HG03025 (cell line): Measurements from ENCODE around the gene GAGE13.
"Not testable (repeated sequence)": the region's sequence is repeated elsewhere in the genome, so short reads cannot be mapped to it uniquely, and the experiment has no call there.

Experiments
- ATAC-seq: cut with Tn5 transposase; IDR thresholded peaks from one replicate; pipeline ENCODE4 v1.9.1; 2021; ENCODE audit warnings: mild to moderate bottlenecking, moderate library complexity; ENCODE audit not compliant: unreplicated experiment, low FRiP score

Gene GAGE13

DNA sequence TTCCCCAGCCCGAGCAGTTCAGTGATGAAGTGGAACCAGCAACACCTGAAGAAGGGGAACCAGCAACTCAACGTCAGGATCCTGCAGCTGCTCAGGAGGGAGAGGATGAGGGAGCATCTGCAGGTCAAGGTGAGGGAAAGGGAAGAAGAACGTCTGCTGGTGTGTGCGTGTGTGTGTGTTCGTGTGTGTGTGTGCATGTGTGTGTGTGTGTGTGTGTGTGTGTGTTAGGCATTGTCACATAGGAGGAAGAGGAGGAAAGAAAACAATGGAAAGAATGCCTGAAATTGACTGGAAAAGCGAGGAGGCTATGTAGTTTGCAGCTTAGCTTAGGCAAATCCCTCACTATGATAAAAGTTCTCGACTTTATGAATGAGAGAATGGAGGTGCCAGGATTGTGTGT, 7.6 kb upstream of the GAGE13 start:
- ATAC-seq: not testable (repeated sequence)

DNA sequence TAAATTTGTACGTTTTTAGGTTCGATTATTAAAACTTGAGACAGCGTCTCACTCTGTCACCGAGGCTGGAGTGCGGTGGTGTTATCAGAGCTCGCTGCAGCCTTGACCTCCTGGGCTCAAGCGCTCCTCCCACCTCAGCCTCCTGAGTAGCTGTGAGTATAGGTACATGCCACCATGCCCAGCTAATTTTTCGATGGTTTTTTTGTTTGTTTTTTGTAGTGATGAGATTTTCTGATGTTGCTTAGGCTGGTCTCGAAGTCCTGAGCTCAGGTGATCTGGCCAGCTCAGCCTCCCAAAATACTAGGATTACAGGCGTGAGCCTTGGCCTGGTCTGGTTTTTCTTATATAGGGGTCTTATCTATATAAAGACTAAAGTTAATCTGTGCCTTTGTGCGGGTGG, 961 bp upstream of the GAGE13 start:
- not testable (repeated sequence) for ATAC-seq

DNA sequence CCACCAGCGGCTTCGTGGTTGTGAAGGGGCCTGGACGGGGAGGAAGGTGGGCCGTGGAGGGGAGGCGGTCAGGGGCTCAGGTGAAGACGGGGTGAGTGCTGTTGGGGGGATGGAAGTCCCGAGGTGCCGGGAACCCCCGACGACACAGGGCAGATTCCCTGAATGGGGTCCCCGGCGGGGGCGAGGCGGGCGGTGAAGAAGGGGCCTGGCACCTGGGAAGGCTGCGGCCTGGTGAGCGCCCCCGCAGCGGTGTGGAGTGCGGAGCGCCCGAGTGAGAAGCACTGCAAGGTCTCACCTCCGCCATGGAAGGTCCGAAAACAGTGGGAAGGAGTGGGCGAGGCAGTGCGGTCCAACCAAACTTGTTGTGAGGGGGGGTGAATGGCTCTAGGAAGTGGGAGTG, 459 bp downstream of the GAGE13 start:
- ATAC-seq: not testable (repeated sequence)

DNA sequence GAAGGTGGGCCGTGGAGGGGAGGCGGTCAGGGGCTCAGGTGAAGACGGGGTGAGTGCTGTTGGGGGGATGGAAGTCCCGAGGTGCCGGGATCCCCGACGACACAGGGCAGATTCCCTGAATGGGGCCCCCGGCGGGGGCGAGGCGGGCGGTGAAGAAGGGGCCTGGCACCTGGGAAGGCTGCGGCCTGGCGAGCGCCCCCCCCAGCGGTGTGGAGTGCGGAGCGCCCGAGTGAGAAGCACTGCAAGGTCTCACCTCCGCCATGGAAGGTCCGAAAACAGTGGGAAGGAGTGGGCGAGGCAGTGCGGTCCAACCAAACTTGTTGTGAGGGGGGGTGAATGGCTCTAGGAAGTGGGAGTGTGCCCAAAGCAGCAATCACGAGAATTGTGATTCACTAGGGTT, 10.1 kb downstream of the GAGE13 start:
- not testable (repeated sequence) for ATAC-seq

- ATAC-seq: not testable (repeated sequence)
These were observed 13.3 kb downstream of the GAGE13 start for GRCh38 chrX:49344496-49345175.

DNA sequence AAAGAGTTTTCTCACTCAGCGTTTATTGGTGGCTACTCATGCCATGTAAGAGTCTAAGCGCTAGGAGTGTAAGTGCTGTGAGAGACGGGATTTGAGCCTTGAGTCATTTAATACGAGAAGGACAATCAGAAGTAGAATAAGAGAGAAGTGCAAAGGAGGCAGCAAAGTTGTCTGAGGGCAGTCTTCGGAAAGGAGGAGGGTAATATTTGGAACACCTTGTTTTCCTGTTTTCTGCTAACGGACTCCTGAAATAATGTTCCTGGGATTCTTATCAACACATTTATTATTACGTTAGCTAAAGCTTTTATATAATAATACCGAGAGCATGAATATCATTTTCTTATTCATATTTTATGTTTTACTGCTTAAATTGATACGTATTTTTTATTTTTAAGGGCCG, 14.0 kb downstream of the GAGE13 start:
- not testable (repeated sequence) for ATAC-seq

DNA sequence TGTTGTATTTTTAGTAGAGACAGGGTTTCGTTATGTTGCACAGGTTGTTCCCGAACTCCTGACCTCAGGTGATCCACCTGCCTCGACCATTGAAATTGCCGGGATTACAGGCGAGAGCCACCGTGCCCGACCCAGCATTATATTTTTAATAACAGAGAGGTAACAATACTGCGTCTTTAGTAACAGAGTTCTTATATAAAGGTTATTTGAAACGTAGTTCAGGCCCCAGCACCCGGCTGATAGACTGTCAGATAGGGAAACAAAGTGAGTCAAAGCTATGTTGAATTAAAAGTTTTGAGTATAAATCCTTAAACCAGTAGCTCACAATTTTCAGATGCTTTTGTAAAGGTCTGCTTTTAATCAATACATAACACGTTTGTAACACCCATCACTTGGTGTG, 14.8 kb downstream of the GAGE13 start:
- not testable (repeated sequence) for ATAC-seq
